ENCODE measurements around the gene POGK. TPM values are rescaled to one million over a fixed set of nuclear protein-coding genes. Genes with fewer than 3 reads are reported as not detected.
"Not testable (repeated sequence)": the region's sequence is repeated elsewhere in the genome, so short reads cannot be mapped to it uniquely, and the experiment has no call there.

POGK gene, protein sequence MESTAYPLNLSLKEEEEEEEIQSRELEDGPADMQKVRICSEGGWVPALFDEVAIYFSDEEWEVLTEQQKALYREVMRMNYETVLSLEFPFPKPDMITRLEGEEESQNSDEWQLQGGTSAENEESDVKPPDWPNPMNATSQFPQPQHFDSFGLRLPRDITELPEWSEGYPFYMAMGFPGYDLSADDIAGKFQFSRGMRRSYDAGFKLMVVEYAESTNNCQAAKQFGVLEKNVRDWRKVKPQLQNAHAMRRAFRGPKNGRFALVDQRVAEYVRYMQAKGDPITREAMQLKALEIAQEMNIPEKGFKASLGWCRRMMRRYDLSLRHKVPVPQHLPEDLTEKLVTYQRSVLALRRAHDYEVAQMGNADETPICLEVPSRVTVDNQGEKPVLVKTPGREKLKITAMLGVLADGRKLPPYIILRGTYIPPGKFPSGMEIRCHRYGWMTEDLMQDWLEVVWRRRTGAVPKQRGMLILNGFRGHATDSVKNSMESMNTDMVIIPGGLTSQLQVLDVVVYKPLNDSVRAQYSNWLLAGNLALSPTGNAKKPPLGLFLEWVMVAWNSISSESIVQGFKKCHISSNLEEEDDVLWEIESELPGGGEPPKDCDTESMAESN
- polyA plus RNA-seq (ENCODE audit: insufficient read depth in 1 of 5, insufficient read length in 5 of 5, low replicate concordance in 1 of 5) = 10 to 100 TPM; 44.1 to 57.6 (median 53.7) TPM
- long read RNA-seq, donor 1, full-length matches to known transcripts = 14 of 36 reads
- long read RNA-seq, donor 1, partial matches to known transcripts = 22 of 36 reads
- long read RNA-seq, donor 1, other reads (novel, unspliced or antisense) = 0 of 36 reads
- long read RNA-seq, donor 2, full-length matches to known transcripts = 7 of 7 reads
- long read RNA-seq, donor 2, partial matches to known transcripts = 0 of 7 reads
- long read RNA-seq, donor 2, other reads (novel, unspliced or antisense) = 0 of 7 reads
- long read RNA-seq, donor 3, full-length matches to known transcripts = 3 of 10 reads
- long read RNA-seq, donor 3, partial matches to known transcripts = 7 of 10 reads
- long read RNA-seq, donor 3, other reads (novel, unspliced or antisense) = 0 of 10 reads
- long read RNA-seq, donor 4, full-length matches to known transcripts = 10 of 18 reads
- long read RNA-seq, donor 4, partial matches to known transcripts = 8 of 18 reads
- long read RNA-seq, donor 4, other reads (novel, unspliced or antisense) = 0 of 18 reads
- long read RNA-seq, donor 5, full-length matches to known transcripts = 8 of 46 reads
- long read RNA-seq, donor 5, partial matches to known transcripts = 38 of 46 reads
- long read RNA-seq, donor 5, other reads (novel, unspliced or antisense) = 0 of 46 reads
- long read RNA-seq, donor 6, full-length matches to known transcripts = 10 of 36 reads
- long read RNA-seq, donor 6, partial matches to known transcripts = 16 of 36 reads
- long read RNA-seq, donor 6, other reads (novel, unspliced or antisense) = 10 of 36 reads
- long read RNA-seq, donor 7, full-length matches to known transcripts = 13 of 41 reads
- long read RNA-seq, donor 7, partial matches to known transcripts = 17 of 41 reads
- long read RNA-seq, donor 7, other reads (novel, unspliced or antisense) = 11 of 41 reads
- long read RNA-seq, donor 8, full-length matches to known transcripts = 4 of 4 reads
- long read RNA-seq, donor 8, partial matches to known transcripts = 0 of 4 reads
- long read RNA-seq, donor 8, other reads (novel, unspliced or antisense) = 0 of 4 reads

DNA sequence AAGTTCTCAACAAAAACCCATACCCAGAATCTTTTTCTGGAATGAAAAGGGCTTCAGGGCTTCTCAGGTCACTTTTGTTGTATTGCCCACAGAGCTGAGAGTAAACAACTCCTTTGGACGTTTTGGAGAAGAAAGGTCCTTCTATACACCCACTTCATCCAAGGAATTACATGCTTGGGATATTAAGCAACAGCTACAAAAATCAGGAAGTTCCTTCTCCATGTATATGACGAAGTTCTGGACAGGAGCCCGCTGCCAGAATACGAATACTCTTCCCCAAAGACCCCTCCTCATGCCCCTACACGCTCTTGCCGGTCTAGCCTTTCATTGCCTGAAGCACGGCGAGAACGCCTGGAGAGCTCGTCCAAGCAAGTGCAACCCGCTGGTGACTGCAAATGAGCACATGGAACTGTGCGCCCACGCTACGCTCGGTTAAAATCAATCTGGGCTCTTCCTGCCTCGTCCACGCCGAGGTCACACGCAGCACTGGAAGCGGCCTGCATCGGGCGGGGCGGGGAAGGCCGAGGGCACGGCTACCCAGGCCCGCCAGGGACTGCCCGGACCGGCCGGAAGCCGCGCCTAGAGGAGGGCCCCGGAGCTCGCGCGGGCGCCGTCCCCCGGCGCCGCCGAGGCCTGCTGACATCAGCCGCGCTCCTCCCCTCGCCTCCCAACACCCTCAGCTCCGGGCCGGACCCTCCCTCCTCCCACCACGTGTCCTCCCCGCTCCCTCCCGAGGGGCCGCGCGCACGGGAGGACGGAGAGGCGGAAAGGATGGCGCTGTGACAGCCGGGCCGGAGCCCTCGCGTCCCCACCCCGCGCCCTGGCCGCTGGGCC, at the start of gene POGK:
POGK (plus strand) TSS at position 710 of the 834 bp plus-strand sequence. CDS start 1,482 bp downstream, outside the sequence.
- DNase-seq = peak; percentile 92 to 93

DNA sequence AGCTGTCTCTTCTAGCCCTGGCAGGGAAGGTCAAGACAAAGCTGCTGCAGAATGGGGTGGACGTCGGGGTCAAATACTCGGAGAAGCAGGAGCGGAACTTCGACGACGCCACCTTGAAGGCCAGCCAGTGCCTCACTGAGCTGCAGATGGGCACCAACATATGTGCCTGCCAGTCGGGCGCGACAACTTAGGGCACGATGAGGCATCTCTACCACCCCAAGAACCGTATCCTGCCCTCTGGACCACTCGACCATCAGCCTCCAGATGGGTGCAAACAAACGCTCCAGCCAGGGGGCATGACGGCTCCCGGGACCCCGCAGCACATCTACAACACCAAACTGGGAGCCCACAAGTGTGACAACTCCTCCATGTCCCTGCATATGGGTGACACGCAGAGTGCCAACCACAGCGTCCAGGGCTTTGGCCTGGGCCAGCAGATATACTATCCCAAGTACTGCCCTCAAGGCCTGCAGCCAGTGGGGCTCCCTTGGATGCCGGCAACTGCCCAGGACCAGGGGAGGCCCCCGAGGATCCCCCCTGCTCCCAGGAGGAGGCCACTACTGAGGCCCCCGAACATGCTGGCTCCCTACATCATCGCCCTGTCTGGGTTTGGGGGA, 42.5 kb upstream of the POGK start:
- no peak for DNase-seq

GRCh38 chr1:166808952-166809351, 30.3 kb upstream of the POGK start:
- DNase-seq = no peak

DNA sequence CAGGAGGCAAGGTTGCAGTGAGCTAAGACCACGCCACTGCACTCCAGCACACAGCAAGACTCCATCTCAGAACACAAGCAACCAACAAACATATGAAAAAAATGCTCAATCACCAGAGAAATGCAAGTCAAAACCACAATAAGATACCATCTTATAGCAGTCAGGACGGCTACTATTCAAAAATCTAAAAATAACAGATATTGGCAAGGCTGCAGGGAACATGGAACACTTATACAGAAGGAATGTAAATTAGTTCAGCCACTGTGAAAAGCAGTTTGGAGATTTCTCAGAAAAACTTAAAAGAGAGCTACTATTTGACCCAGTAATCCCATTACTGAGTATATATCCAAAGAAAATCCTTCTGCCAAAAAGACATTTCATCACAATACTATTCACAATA, 27.6 kb upstream of the POGK start:
- no peak for DNase-seq

DNA sequence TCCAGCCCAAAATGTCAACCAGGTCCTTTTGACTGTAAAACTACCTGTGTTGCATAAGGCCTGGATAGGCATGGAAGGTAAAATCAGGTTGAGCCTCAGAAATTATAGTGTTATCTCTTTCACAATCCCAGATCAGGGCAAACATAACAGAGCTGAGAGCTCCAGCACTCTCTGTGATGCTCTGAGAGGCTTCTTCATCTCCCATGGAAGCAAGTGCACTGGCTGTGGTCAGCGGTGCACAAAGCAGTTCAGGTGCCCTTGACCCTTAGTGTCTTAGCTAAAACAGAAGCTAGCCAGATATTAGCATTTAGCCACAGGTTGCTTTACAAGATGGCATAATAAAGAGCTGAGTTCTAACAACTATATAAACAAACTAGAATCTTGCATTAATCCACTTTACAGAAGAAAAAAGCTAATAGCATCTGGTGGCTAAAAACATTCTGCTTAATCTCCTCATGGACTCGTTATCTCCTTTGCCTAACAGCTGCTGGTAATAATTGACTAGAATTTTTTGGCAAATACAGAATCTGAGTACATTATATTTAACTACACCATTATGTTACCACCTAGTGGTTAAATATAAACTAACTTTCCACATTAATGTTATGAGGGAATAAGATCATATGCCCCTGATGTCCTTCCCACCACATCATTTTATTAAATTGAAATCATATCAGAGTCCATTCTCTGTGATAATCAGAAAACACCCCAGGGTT, 25.6 kb upstream of the POGK start:
- DNase-seq = no peak

- no peak for DNase-seq
Measured at GRCh38 chr1:166814611-166815010, 24.7 kb upstream of the POGK start.

DNA sequence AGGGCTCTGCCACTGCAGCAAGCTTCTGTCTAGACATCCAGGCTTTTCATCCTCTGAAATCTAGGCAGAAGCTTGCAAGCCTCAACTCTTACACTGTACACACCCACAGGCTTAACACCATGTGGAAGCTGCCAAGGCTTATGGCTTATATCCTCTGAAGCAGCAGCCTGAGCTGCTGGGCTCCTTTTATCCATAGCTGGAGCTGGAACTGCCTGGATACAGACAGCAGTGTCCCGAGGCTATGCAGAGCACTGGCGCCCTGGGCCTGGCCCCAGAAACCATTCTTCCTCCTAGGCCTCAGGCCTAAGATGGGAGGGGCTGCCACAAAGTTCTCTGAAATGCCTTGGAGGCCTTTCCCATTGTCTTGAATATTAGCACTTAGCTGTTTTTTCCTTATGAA, 19.3 kb upstream of the POGK start:
- DNase-seq = no peak

DNA sequence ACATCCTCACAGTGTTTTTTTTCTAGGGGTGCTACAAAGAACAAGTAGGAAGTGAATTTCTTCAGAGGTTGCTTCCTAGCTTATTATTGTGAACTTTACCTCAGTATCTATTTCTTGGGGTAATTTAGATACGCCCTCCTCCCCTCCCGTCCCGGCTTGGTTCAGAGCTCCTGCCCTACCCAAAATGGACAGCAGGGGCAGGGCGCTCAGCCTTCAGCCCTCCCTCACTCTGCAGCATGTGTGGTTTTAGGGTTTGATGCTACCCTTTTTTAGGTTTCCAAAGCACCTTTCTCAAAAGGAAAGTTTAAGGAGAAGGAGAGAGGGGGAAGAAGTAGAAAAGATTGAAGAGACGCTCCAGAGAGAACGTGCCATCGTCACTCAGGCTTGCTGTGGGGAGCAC, 16.9 kb upstream of the POGK start:
- no peak for DNase-seq

- DNase-seq = no peak
Measured at GRCh38 chr1:166827426-166827825, 11.8 kb upstream of the POGK start.

DNA sequence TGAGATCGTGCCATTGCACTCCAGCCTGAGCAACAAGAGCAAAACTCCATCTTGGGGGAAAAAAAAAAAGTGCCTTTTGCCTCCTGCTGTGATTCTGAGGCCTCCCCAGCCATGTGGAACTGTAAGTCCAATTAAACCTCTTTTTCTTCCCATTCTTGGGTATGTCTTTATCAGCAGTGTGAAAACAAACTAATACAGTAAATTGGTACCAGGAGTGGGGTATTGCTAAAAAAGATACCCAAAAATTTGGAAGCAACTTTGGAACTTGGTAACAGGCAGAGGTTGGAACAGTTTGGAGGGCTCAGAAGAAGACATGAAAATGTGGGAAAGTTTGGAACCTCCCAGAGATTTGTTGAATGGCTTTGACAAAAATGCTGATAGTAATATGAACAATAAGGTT, 9.5 kb upstream of the POGK start:
- DNase-seq = not testable (repeated sequence)

GRCh38 chr1:166836733-166837132, 2.5 kb upstream of the POGK start:
- DNase-seq = no peak

DNA sequence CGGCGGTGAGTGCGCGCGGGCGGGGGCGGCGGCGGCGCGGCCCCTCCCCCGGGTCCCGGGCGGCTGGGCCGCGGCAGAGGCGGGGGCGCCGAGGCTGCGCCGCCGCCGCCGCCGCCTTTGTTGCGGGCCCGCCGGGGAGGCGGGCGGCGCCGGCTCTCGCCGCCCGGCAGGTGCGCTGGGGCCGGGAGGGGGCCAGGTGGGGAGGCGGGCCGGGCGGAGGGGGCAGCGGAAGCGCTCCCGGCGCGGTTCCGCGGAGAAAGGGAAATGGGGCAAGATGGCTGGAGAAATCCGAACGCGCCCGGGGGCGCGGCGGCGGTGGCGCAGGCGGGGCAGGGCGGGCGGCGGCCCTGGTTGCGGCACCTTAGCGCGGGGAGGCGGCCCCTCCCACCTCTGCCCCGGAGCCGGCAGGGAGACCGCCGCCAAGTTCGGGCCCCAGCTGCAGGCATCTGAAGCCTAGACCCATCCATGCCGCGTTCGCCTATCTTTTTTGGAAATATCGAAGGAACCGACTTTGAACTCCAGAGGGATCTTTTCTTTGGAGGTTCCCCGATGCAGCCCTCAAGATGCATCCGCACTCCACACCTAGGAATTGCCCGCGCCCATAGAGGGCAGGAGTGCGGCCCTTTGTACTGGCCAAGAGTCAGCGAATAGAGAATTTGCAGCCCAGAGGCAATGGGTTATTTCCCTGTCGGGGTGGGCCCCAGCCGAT, 479 bp downstream of the POGK start:
- no peak for DNase-seq

GRCh38 chr1:166840309-166841274, 1.3 kb downstream of the POGK start:
- DNase-seq = no peak

DNA sequence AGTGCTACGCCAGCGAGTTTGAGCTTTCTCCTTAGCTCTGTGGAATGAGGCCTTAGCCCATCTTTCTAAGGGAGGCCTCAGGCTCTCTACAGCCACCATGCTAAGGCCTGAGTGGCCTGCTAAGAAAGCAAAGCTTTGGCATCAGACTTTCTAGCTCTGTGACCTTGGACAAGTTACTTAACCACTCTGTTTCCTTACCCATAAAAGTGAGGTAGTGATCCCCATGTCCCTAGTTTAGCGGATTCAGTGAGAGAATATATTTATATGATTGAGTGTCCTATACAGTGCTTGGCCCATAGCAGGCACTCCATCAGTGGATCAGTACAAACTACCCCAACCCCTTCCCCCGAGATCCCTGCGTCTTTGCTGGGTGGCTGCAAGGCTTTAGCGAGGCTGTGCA, 4.0 kb downstream of the POGK start:
- no peak for DNase-seq

GRCh38 chr1:166843769-166844596, 4.7 kb downstream of the POGK start:
- DNase-seq = peak in 1 of 2 donors; percentile 30

- no peak for DNase-seq
Measured at GRCh38 chr1:166844791-166845190, 5.5 kb downstream of the POGK start.

Measured in right lung (tissue), 10 donors.